SK-N-MC (cell line): ENCODE data around the gene ZNF300.

Experiments
- EZH2 ChIP-seq: fragments of 200-600 bp; sonication (generic); IDR thresholded peaks from one replicate; pipeline ENCODE4 v1.6.1; 2017; ENCODE audit warnings: antibody characterized with exemption
- POLR2AphosphoS5 ChIP-seq: IDR thresholded peaks from 2 replicates; pipeline ENCODE4 v1.6.1; 2012; ENCODE audit warnings: mild to moderate bottlenecking, low read depth, low read length, borderline replicate concordance

- TF ChIP-seq POLR2AphosphoS5 (no peak), EZH2 (no peak)
Measured at GRCh38 chr5:150862070-150862469, 42.7 kb downstream of the ZNF300 start.
